ENCODE measurements around the gene ZGPAT.

The ZGPAT gene

GRCh38 chr20:63701329-63702035 lies 6.4 kb upstream of the ZGPAT start:
- Histone ChIP-seq H3K27ac (ENCODE audit: low read depth, low read length, poor library complexity, severe bottlenecking) (no peak overlapping the region), H3K9me2 (ENCODE audit: low read depth, low read length) (no peaks in the 10 kb centered on the region), H3K9ac (ENCODE audit: low read length) (no peak overlapping the region), H3F3A (ENCODE audit: insufficient read depth, low read length) (no peaks in the 10 kb centered on the region), H3K4me1 (ENCODE audit: insufficient read depth, low read length, severe bottlenecking) (peaks cover 4% of the 10 kb centered on the region), H3K79me2 (ENCODE audit: insufficient read depth, low read length) (no peaks in the 10 kb centered on the region), H3K27me3 (ENCODE audit: insufficient read depth, low read length) (no peaks in the 10 kb centered on the region), H3K9me3 (ENCODE audit: low read length) (no peaks in the 10 kb centered on the region), H2AFZ (ENCODE audit: low read length) (no peak overlapping the region), H3K4me3 (ENCODE audit: low read depth, low read length, poor library complexity, severe bottlenecking) (no peak overlapping the region), H3K36me3 (ENCODE audit: insufficient read depth, low read length) (peaks cover 31% of the 10 kb centered on the region), H4K20me1 (ENCODE audit: insufficient read depth, low read length) (no peaks in the 10 kb centered on the region), H3K4me2 (ENCODE audit: low read length) (no peak overlapping the region)
- TF ChIP-seq CTCF (IDR thresholded peaks at IDR 0.05; ENCODE audit: low read length), result no peak

- no peak overlapping the region for H3K9ac ChIP-seq (ENCODE audit: low read length)
- no peak overlapping the region for H3K4me3 ChIP-seq (ENCODE audit: low read depth, low read length, poor library complexity, severe bottlenecking)
- no peak for TF ChIP-seq CTCF (IDR thresholded peaks at IDR 0.05; ENCODE audit: low read length)
- TF ChIP-seq EZH2 (IDR thresholded peaks at IDR 0.05; ENCODE audit: borderline replicate concordance, low read length), result no peak
- no peaks in the 10 kb centered on the region for H3K27me3 ChIP-seq (ENCODE audit: insufficient read depth, low read length)
- peaks cover 10% of the 10 kb centered on the region for H3K4me1 ChIP-seq (ENCODE audit: insufficient read depth, low read length, severe bottlenecking)
- no peaks in the 10 kb centered on the region for H3K79me2 ChIP-seq (ENCODE audit: insufficient read depth, low read length)
- H3K27ac ChIP-seq (ENCODE audit: low read depth, low read length, poor library complexity, severe bottlenecking), result no peak overlapping the region
- no peaks in the 10 kb centered on the region for H3K9me2 ChIP-seq (ENCODE audit: low read depth, low read length)
- no peak overlapping the region for H2AFZ ChIP-seq (ENCODE audit: low read length)
- no peaks in the 10 kb centered on the region for H3K9me3 ChIP-seq (ENCODE audit: low read length)
- H3K36me3 ChIP-seq (ENCODE audit: insufficient read depth, low read length), result peaks cover 33% of the 10 kb centered on the region
- no peak overlapping the region for H3K4me2 ChIP-seq (ENCODE audit: low read length)
- no peaks in the 10 kb centered on the region for H3F3A ChIP-seq (ENCODE audit: insufficient read depth, low read length)
- H4K20me1 ChIP-seq (ENCODE audit: insufficient read depth, low read length), result no peaks in the 10 kb centered on the region
Observed at GRCh38 chr20:63702036-63702665, 5.7 kb upstream of the ZGPAT start.

GRCh38 chr20:63702751-63703470 lies 4.9 kb upstream of the ZGPAT start:
- Histone ChIP-seq H3K4me2 (ENCODE audit: low read length) (no peak overlapping the region), H3K27ac (ENCODE audit: low read depth, low read length, poor library complexity, severe bottlenecking) (no peak overlapping the region), H3F3A (ENCODE audit: insufficient read depth, low read length) (no peaks in the 10 kb centered on the region), H3K36me3 (ENCODE audit: insufficient read depth, low read length) (peaks cover 33% of the 10 kb centered on the region), H4K20me1 (ENCODE audit: insufficient read depth, low read length) (no peaks in the 10 kb centered on the region), H3K4me3 (ENCODE audit: low read depth, low read length, poor library complexity, severe bottlenecking) (no peak overlapping the region), H3K9ac (ENCODE audit: low read length) (no peak overlapping the region), H3K27me3 (ENCODE audit: insufficient read depth, low read length) (no peaks in the 10 kb centered on the region), H2AFZ (ENCODE audit: low read length) (no peak overlapping the region), H3K9me3 (ENCODE audit: low read length) (no peaks in the 10 kb centered on the region), H3K9me2 (ENCODE audit: low read depth, low read length) (no peaks in the 10 kb centered on the region), H3K79me2 (ENCODE audit: insufficient read depth, low read length) (no peaks in the 10 kb centered on the region), H3K4me1 (ENCODE audit: insufficient read depth, low read length, severe bottlenecking) (peaks cover 10% of the 10 kb centered on the region)
- TF ChIP-seq EZH2 (IDR thresholded peaks at IDR 0.05; ENCODE audit: borderline replicate concordance, low read length), result no peak
- TF ChIP-seq CTCF (IDR thresholded peaks at IDR 0.05; ENCODE audit: low read length), result no peak
